NT2/D1 (cell line): ENCODE results near the gene C9orf152.

ENCODE experiments used
- SUZ12 ChIP-seq: IDR thresholded peaks from 2 replicates; pipeline ENCODE4 v1.6.1; 2011; ENCODE audit not compliant: insufficient read length, insufficient read depth; ENCODE audit errors: extremely low read depth
- YY1 ChIP-seq: IDR thresholded peaks from 2 replicates; pipeline ENCODE4 v1.6.1; 2011; ENCODE audit not compliant: insufficient read length, insufficient read depth
- ZNF274 ChIP-seq: IDR thresholded peaks from 2 replicates; pipeline ENCODE4 v1.6.1; 2011; ENCODE audit warnings: mild to moderate bottlenecking, low read depth, low read length

GRCh38 chr9:110214090-110214489 lies 6.1 kb upstream of the C9orf152 start:
- TF ChIP-seq ZNF274 (no peak), SUZ12 (no peak), YY1 (no peak)
